ENCODE measurements around the gene SLC25A41.
"Not testable (repeated sequence)": the region's sequence is repeated elsewhere in the genome, so short reads cannot be mapped to it uniquely, and the experiment has no call there.

Gene SLC25A41

DNA sequence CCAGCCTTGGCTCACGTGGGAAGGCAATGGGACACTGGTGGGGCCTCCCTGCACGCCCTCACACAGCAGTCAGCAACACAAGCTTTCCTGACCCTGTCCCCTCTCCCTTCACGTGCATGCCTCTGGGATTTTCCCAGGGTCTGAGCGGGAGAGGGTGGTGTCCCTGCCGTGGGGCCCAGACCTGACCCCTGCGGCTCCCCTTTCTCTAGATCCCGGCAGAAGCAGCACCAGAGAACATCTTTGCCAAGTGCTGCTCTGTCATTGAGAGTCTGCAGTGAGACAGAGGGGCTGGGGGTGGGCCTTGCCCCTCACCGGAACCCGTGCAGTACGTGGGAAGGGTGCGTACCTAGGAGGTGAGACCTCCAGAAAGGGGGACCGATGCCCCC is 21.5 kb downstream of the SLC25A41 start:
- no peak for DNase-seq (ENCODE audit: low read depth, low spot score)

- no peak for DNase-seq (ENCODE audit: low read depth, low spot score)
These were observed 24.2 kb downstream of the SLC25A41 start for GRCh38 chr19:6409346-6409745.

DNA sequence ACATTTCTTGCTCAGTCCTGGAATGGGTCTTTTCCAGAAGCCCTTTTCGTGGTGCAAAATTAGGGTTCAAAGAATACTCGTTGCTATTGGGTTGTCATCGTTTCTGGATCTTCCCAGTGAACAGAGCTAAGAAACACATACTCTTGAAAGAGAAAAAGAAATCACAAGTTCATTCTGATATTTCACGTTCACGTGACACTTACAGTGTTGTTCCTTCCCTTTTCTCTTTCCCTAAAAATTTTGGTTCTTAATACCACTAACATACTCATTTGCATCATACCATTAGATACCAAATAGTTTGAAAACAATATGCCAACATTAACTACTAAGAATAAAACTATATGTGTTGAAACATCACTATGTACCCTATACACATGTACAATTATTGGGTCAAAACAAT is 27.2 kb downstream of the SLC25A41 start:
- DNase-seq (ENCODE audit: low read depth, low spot score), result no peak

DNA sequence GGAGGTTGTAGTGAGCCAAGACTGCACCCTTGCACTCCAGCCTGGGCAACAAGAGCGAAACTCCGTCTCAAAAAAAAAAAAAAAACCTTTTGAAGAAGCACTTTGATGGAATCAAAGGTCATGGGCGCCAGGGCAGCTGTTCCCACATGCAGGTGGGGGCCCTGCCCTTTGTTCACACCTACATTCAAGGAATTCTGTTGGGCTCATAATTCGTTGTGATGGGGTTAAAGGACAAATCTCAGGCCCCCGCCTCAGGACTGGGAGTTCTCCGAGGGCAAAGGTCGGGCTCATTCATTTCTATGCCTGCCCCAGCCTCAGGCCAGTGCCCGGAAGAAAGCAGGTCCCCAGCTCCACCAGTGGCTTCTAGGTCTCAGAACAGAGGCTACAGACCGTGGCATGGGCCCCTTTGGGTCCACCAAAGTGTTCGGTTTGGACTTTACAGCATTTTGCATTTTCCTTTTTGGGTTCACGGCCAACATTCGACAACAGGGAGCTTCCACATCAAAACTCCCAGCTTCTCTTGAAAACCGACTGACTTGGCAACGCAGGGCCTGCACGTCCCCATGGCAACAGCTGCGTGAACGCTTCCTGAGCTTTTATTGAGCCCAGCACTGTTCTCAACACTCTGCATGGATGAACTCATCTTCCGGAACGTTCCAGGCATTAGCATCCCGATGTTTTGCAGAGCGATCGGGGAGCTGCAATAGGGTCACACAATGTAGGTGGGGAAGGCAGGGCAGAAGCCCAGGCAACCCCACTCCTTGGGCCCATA is 30.5 kb downstream of the SLC25A41 start:
- DNase-seq (ENCODE audit: low read depth, low spot score), result peak; percentile 82

GRCh38 chr19:6402058-6402457 is 31.5 kb downstream of the SLC25A41 start:
- DNase-seq (ENCODE audit: low read depth, low spot score), result no peak

GRCh38 chr19:6400062-6400944 is 33.3 kb downstream of the SLC25A41 start:
- not testable (repeated sequence) for DNase-seq (ENCODE audit: low read depth, low spot score)

DNA sequence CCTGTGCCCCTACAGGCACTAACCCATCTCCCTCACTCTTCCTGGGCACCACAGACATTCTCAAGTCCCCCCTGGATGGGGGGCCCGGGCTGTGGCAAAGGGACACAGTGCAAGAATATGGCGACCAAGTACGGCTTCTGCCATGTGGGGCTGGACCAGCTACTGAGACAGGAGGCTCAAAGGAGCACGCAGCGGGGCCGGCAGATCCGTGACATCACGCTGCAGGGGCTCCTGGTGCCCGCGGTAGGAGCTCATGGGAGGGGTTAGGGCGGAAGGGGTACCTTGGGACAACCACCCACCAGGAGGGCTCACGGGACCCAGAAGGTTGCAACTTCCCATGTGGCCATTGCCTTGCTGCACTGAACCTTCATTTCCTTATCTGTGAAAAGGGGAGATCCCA is 37.3 kb downstream of the SLC25A41 start:
- no peak for DNase-seq (ENCODE audit: low read depth, low spot score)

DNA sequence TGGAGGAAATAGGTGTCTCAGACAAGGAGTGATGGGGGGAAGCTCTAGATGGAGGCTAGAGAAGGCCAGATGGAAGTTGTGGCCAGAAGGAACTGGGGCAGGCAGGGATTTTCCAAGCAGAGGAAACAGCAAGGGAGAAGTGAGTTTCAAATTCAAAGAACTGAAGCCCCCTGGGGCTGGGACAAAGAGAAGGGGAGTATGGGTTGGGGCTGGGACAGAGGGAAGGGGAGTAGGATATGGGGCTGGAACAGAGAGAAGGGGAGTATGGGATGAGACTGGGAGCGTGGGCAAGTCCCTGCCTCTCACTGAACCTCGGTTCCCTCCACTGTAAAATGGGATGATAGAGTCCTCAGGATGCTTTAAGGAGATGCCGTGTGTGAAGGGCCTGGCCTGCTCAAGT is 38.7 kb downstream of the SLC25A41 start:
- DNase-seq (ENCODE audit: low read depth, low spot score), result no peak

GRCh38 chr19:6393983-6394412 is 39.6 kb downstream of the SLC25A41 start:
- no peak for DNase-seq (ENCODE audit: low read depth, low spot score)

- DNase-seq (ENCODE audit: low read depth, low spot score), result peak; percentile 98
These were observed 40.2 kb downstream of the SLC25A41 start, which contains the start of gene GTF2F1 for GRCh38 chr19:6393074-6393982. Gene GTF2F1 (minus strand): TSS chr19:6393164. CDS start chr19:6392995, 169 bp downstream.

DNA sequence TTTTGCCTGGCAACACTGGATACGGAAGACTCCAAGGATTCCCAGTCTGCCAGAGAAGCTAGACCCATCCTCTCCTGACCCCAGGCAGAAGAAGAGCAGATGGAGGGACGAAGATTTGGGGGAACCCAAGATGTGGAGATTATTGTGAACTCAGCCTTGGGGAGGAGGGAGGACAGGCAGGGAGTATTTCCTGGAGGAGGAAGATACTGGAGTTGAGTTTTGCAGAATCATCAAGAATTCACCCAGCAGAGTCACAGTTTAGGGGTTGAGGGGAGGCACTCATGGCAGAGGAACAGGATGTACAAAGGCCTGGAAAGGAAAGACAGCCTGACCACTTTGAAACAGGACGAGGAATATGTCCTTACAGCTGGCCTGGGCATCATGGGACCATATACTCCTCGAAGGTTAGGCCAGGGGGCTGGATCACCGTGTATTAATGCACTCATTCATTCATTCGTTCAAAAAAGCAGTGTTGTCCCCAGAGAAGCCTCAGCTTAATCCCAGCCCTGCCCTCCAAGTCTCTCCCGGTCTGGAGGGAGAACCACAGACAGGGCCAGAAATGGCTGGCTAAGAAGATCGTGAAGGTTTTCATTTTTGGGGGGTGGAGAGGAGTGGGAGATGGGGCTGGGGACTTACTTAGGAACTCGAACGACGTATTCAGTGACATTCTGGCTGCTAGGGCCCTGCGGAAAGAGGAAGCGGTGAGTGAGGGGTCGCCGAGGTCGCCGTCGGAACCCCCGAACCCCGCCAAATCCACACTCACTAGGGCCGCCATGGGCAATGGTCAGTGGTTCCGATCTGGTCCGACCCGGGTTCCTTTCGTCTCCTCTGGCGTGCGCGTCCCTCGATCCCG is 41.1 kb downstream of the SLC25A41 start:
- no peak for DNase-seq (ENCODE audit: low read depth, low spot score)

- no peak for DNase-seq (ENCODE audit: low read depth, low spot score)
These were observed 46.2 kb downstream of the SLC25A41 start for GRCh38 chr19:6387372-6387771.

- no peak for DNase-seq (ENCODE audit: low read depth, low spot score)
These were observed 49.2 kb downstream of the SLC25A41 start for GRCh38 chr19:6384381-6384780.

DNA sequence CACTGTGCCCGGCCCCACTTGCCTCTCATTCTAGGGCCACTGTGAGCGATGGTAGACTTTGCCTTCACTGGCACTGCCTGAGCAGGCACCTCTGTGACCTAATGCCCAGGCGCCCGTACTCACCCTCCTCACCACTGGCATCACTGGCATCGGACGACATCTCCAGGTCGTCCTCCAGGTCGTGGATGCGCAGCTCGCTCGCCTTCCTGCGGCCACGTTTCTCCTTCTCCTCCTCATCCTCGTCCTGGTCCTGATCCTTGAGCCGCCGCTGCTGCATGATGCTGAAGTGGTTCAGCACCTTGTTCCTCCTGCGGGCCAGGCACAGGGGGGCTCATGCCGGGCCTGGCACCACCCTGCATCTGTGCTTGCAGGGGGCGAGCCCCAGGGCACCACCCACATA is 50.4 kb downstream of the SLC25A41 start:
- no peak for DNase-seq (ENCODE audit: low read depth, low spot score)

GRCh38 chr19:6381030-6381750 is 52.4 kb downstream of the SLC25A41 start:
- no peak for DNase-seq (ENCODE audit: low read depth, low spot score)

GRCh38 chr19:6379744-6380143 is 53.8 kb downstream of the SLC25A41 start:
- no peak for DNase-seq (ENCODE audit: low read depth, low spot score)

DNA sequence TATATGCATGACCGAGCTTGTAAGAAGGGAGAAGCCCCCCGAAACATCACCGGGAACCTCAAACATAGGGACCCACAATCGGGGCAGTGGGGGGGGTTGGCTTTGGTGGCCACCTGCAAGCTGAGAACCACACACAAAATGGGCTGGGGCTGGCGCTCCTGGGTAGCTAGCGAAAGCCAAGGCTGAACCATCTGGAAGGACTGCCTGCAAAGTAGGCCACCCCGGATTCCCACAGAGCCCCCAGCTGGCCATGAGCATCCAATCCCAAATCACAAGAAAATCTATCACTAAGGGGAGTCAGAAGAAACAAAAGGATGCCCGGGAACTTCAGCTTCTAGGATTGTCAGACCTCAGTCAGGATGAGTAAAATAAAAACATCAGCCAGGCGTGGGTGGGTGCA is 55.1 kb downstream of the SLC25A41 start:
- no peak for DNase-seq (ENCODE audit: low read depth, low spot score)

DNA sequence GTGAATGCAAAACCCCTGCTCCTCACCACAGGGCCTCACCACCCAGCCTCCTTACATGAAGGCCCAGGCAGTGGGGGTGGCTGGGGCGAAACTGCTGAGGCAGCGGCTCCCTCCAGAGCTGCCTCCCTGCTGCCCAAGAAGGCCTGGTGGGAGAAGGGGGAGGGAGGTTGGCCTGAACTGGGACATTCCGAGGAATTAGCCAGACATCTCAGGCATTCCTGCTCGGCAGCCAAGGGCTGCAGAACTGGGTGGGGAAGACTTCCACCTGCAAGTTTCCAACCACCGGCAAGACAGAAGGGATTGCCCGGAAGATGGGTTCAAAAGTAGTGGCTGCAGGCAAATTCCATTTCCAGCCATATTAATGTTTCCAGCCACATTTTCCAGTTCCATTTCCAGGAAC is 55.5 kb downstream of the SLC25A41 start:
- peak; percentile 90 for DNase-seq (ENCODE audit: low read depth, low spot score)

GRCh38 chr19:6376512-6377190 is 56.9 kb downstream of the SLC25A41 start:
- no peak for DNase-seq (ENCODE audit: low read depth, low spot score)
